SK-MEL-5 (cell line): ENCODE results near the gene ARHGAP5. TPM values are rescaled to one million over a fixed set of nuclear protein-coding genes. Genes with fewer than 3 reads are reported as not detected.

Experiments
- DNase-seq: peaks from one replicate; pipeline ENCODE4 v3.0.0-alpha.2; 2016; ENCODE audit warnings: low read depth, low spot score
- in situ Hi-C: cut with HindIII; loops from 2 replicates; pipeline ENCODE4 v1.10.0; 2016; ENCODE audit warnings: low sequenced_read_pairs, high pct_unique_total_duplicates, low pct_unique_long_range_greater_than_20kb
- small RNA-seq, 2 experiments: library from RNA; depleted of rRNA; stranded (forward); fragments of <200 nt; gene quantifications; one replicate each; pipeline ENCODE3, GENCODE V24; 2014
- total RNA-seq: library from RNA; depleted of rRNA; stranded (reverse); fragments of >200 nt; shearing (Covaris generic); gene quantifications from 2 replicates; pipeline ENCODE4 v1.2.3, GENCODE V29; 2014; rRNA removed

The ARHGAP5 gene
- total RNA-seq, 1 experiment from 2014 or later: 110 TPM

DNA sequence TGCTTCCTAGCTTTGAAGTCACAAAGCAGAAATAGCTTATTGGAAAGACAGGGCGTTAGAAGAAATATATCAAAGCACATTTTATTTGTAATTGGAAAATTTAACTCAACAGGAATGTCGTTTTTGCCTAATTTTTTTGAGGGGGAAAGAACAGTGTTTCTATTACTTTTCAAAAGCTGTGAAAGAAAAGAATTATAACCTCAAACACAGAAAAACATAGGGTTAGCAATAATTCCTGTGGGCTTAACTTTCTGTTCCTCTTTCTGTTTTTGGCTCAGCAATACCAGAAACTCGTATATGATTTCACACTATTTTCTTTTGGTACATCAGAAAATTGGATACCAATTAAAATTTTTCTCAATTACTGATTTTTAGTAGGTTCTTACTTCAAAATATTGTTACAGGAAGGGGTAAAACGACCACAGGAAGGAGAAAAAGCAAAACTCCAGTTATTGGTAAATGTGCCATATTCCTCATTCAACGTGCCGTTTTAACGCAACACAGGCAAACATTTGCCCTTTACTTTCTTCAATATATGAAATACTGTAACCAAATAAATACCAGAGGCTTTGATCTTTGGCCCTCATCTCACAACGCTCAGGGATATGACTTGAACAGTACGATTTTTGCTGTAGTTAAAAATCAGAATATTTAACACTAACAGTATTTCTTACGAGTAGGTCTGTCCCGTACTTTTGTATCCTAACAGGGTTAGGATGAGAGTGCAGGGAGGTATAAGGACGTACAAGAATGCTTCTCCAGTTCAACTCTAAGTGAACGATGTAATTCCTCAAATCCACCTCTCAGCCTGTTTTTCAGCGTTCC, 123.5 kb downstream of the ARHGAP5 start:
- DNase-seq: no peak
- in situ Hi-C loops: no loop called here

DNA sequence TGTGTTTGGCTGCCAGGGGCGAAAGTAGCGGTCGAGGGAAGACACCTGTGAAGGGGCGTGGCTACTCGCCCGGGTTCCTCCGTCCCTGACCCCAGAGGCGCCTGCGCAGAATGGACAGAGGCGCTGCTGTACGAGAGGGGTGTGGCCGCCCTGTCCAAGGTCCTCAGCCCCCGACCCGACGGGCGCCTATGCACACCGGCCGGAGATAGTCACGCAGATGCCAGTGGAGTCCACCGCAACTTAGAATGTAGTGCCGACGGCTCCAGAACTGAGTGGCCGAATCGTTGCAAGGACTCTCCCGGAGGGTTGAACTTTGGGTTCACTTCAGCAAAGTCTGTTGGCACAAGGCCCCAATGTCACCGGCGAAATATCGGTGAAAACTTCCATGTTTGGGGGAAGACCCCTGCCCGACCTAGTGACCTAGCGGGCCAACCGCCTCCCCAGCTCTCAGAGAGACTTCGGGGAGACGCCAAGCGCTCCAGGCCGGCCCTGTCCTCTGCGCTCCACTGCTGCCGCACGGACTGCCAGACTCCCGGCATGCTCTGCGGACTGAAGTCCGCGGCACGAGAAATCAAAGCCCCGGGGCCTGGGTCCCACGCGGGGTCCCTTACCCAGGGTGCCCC, 124.2 kb downstream of the ARHGAP5 start:
- in situ Hi-C loops: no loop called here

DNA sequence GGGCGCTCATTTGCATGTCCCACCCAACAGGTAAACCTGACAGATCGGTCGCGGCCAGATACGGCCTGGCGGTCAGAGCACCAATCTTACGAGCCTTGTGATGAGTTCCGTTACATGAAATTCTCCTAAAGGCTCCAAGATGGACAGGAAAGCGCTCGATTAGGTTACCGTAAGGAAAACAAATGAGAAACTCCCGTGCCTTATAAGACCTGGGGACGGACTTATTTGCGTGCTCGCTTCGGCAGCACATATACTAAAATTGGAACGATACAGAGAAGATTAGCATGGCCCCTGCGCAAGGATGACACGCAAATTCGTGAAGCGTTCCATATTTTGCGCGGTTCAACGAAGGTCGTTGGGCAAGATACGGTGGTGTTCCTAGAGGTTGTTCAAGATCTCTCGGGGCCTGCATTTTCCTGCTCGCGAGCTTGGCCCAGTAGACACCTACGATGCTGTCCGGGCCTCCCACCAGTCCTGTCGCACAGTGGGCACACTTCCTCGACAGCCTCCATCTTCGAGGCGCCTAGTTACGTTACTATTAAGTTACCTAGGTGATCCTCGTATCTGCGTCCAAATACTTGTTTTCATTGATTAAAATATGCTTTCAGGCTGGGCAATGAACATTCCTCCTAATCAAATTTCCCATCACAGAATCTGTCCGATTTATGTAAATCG, 124.8 kb downstream of the ARHGAP5 start, which contains the start of gene RNU6-7:
Gene RNU6-7, plus strand, starts transcription at position 230 of the 675 bp plus-strand sequence.
- peak; percentile 61 for DNase-seq

More for the DNA sequence above, 124.2 kb downstream of the ARHGAP5 start:
- DNase-seq: peak; percentile 85

DNA sequence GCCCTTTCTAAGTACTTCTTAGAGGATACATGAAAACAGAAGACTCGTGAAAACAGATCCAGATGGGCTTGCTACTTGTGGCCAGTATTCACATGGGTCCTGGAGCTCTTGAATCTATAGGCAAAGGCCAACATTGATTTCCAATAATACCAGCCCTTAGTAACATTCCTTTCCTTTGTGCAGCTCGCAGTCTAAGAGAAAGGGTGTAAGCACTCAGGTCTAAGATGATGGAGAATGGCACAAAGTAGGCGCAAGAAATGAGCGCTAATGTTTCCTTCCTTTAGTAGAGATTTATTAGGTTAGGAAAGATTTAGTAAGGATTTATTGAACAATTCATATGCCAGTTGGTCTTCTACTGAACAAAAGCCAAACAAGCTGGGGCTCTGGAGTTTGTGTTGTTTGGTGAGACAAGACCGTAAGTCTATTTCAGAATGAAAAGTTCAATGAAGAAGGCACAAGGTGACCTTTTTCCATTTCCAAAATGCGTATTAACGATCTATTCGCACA, 125.4 kb downstream of the ARHGAP5 start:
- DNase-seq: peak; percentile 34
- in situ Hi-C loops: no loop called here

More for the DNA sequence above, 124.8 kb downstream of the ARHGAP5 start, which contains the start of gene RNU6-7:
- in situ Hi-C loops: no loop called here

DNA sequence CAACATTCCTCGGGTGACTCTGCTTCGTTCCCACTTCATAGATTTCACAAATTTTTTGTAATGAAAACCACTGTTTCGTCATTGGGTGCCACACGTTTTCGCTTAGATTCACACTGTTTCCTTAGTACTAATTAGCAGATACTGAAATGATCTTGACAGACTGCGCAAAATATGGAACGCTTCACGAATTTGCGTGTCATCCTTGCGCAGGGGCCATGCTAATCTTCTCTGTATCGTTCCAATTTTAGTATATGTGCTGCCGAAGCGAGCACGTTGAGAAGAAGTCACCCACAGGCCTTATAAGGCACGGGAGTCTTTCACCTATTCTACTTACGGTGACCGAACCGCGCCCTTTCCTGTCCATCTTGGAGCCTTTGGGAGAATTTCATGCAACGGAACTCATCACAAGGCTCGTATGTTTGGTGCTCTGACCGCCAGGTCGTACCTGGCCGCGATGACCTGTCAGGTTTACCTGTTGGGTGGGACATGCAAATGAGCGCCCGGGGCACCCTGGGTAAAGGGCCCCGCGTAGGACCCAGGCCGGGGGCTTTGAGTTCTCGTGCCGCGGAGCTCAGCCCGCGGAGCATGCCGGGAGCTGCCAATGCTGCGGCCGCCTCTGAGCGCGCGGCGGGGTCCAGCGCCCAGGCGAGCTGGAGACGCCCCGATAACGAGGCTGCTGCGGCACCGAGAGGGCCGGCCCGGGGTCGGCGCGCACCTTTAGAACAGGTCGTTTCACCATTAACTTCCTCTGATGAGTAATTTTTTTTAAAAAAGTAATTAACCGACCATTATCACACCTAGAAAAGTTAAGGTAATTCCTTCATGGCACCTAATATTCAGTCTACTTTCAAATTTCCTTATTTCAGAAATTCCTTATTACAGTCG, 126.1 kb downstream of the ARHGAP5 start, which contains the start of gene RNU6-8:
Gene RNU6-8, minus strand, starts transcription at position 272 of the 885 bp plus-strand sequence.
- DNase-seq: peak; percentile 87
- in situ Hi-C loops: no loop called here

DNA sequence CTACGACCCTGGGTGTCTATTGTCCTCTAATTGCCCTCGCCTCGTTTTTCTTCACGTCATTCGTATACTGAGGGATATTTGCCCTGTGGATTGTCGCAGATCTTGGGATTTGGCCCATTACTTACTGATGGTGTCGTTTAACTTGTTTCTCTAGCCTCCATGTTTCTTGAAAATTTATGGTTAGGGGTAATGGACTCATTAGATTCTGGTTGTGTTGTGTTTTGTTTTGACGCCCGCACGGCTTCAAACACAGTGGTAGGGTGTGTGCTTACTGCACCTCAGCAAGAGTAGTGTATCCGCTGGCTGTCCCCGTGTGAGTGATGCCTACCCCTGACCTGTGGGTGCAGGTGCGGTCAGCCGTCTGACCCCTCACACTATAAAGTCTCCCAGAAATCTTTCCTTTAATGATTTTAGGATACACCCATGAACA, 126.8 kb downstream of the ARHGAP5 start:
- peak; percentile 33 for DNase-seq
- in situ Hi-C loops: no loop called here

DNA sequence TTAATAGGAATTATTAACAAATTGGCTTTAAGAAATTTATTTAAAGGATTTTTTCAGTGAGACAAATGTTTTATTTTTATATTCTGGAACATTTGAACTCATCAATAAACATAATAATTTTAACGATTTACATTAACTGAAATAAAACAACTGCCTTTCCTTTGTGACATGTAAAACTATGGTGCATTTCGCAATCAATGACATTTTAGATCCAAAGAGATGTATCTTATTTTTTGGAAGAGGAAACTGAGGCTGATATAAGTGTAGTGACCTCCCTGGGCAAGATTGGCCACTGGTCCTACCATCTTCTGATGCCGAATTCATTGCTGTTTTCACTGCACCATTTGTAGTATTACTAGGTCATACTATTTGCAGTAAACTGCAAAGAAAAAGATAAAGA, 128.4 kb downstream of the ARHGAP5 start:
- DNase-seq: no peak
- in situ Hi-C loops: no loop called here

DNA sequence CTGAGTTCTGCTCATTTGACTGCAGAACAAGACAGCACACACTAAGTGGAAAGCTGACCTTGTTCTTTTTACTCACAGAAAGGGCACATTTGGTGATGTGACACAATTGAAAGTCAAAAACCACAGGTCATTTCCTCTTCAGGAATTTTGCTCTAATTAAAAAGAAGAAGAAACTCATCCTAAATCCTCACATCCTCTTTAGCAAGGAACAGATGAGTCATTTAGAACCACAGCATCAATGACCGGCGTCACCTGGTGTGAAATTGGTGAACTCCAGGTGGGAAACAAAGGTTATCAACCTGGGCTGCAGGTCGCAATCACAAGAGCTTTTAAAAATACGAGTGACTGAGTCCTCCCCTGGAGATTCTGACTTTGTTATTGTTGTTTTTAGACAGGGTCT, 128.9 kb downstream of the ARHGAP5 start:
- in situ Hi-C loops: no loop called here
- DNase-seq: no peak

DNA sequence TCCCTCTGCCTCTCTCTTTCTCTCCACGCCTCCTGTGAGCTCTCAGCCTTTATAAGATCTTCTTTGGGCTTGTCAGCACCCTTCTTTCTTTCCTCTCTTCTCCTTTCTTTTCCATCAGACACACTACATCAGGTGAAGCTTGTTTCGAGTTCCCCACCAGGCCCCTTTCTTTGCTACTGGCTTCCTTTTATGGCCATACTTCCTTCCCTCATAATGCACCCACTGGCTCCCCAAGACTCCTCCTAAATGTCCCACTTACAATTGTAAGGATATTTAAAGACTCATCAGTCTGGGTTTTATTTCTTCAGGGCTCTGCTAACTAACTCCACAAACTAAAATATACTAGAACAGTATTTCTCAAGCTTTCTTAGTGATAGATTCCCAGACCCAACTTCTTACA, 129.4 kb downstream of the ARHGAP5 start:
- in situ Hi-C loops: no loop called here
- no peak for DNase-seq

DNA sequence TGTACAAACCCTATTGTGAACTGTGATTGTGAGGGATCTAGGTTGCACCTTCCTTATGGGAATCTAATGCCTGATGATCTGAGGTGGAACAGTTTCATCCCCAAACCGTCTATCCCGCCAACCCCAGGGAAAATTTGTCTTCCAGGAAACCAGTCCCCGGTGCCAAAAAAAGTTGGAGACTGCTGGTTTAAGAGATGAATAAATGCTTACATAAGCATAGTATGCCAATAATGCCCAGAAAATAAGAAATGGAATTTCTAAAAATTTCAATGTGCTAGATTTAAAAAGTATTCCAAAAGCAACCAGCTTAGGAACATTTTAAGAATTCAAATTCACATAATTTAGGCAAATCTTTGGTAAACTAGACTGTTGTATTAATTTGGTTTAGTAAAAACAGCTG, 131.4 kb downstream of the ARHGAP5 start:
- in situ Hi-C loops: no loop called here
- DNase-seq: no peak

Small RNA genes within 50 kb of the gene (small RNA-seq; reads per million reads assigned to genes)
- gene RNU6-7 (0.58 to 41.6 reads per million in 2 experiments), gene RNU6-8 (0.02 to 0.19 reads per million in 2 experiments)

Other genes with a start within 250 kb of the ARHGAP5 start
- not detected in 2 replicates for gene RNU6-7, start 124.7 kb downstream of the ARHGAP5 start, total RNA-seq
- not detected in 2 replicates for gene RNU6-8, start 126.0 kb downstream of the ARHGAP5 start, total RNA-seq